Activated CD8-positive, alpha-beta memory T cell treated with anti-CD3 and anti-CD28 coated beads for 48 hours (primary cell): ENCODE measurements around the gene ZNF394.
A peak's percentile ranks its signal among the peaks of the same experiment; 100 is the strongest.
"Not testable (repeated sequence)": the region's sequence is repeated elsewhere in the genome, so short reads cannot be mapped to it uniquely, and the experiment has no call there.

Source experiments
- DNase-seq, 3 experiments: peaks; one replicate each; pipeline ENCODE4 v3.0.0-alpha.2; 2020; ENCODE audit warnings: low read depth in 2 of 3, low spot score in 2 of 3

The ZNF394 gene

GRCh38 chr7:99499721-99500636, at the start of gene ZNF394:
Gene ZNF394 (minus strand): TSS chr7:99500281. CDS start chr7:99500093, 188 bp downstream.
- DNase-seq, result peak; percentile 63 to 75 (median 66)

- not testable (repeated sequence) for DNase-seq
Measured at GRCh38 chr7:99549545-99549944, 49.5 kb upstream of the ZNF394 start.

- DNase-seq, result not testable (repeated sequence)
Measured at GRCh38 chr7:99545308-99545707, 45.2 kb upstream of the ZNF394 start.

GRCh38 chr7:99543916-99544315, 43.8 kb upstream of the ZNF394 start:
- DNase-seq, result no peak

- no peak for DNase-seq
Measured at GRCh38 chr7:99543081-99543671, 43.1 kb upstream of the ZNF394 start.

- DNase-seq, result no peak
Measured at GRCh38 chr7:99541212-99541611, 41.1 kb upstream of the ZNF394 start.

- DNase-seq, result no peak
Measured at GRCh38 chr7:99540542-99540941, 40.5 kb upstream of the ZNF394 start.

- DNase-seq, result no peak
Measured at GRCh38 chr7:99539213-99539811, 39.2 kb upstream of the ZNF394 start.

GRCh38 chr7:99535667-99536066, 35.6 kb upstream of the ZNF394 start:
- no peak for DNase-seq

- no peak for DNase-seq
Measured at GRCh38 chr7:99531354-99531765, 31.3 kb upstream of the ZNF394 start.

GRCh38 chr7:99525713-99526440, 25.8 kb upstream of the ZNF394 start:
- DNase-seq, result no peak

- DNase-seq, result no peak
Measured at GRCh38 chr7:99521399-99521798, 21.3 kb upstream of the ZNF394 start.

GRCh38 chr7:99514050-99514449, 14.0 kb upstream of the ZNF394 start:
- DNase-seq, result no peak

- DNase-seq, result no peak
Measured at GRCh38 chr7:99505324-99505662, 5.2 kb upstream of the ZNF394 start.

GRCh38 chr7:99504603-99505323, 4.7 kb upstream of the ZNF394 start, which contains the start of gene ZKSCAN5:
Gene ZKSCAN5 (plus strand): TSS chr7:99504662. CDS start chr7:99506045, 1,383 bp downstream.
- DNase-seq, result peak; percentile 90 to 98 (median 91)

GRCh38 chr7:99504281-99504602, 4.2 kb upstream of the ZNF394 start:
- no peak for DNase-seq

GRCh38 chr7:99501236-99501635, 1.2 kb upstream of the ZNF394 start:
- DNase-seq, result not testable (repeated sequence)

GRCh38 chr7:99500637-99501009, 542 bp upstream of the ZNF394 start:
- no peak for DNase-seq

- no peak for DNase-seq
Measured at GRCh38 chr7:99499371-99499720, 735 bp downstream of the ZNF394 start.

- DNase-seq, result no peak
Measured at GRCh38 chr7:99498546-99498944, 1.5 kb downstream of the ZNF394 start.
